ENCODE data around the gene ADSS1.

ADSS1 gene

GRCh38 chr14:104784846-104785707, 61.0 kb downstream of the ADSS1 start:
- DNase-seq, result peak; percentile 68

GRCh38 chr14:104785708-104786080, 61.7 kb downstream of the ADSS1 start:
- no peak for DNase-seq

- DNase-seq, result no peak
Measured at GRCh38 chr14:104786091-104786586, 62.1 kb downstream of the ADSS1 start.

- DNase-seq, result no peak
Measured at GRCh38 chr14:104786726-104787675, 63.0 kb downstream of the ADSS1 start.

- no peak for DNase-seq
Measured at GRCh38 chr14:104787736-104788135, 63.7 kb downstream of the ADSS1 start.

GRCh38 chr14:104788161-104788818, 64.3 kb downstream of the ADSS1 start:
- DNase-seq, result peak; percentile 93

GRCh38 chr14:104788873-104789663, 65.0 kb downstream of the ADSS1 start:
- DNase-seq, result no peak

- no peak for DNase-seq
Measured at GRCh38 chr14:104789752-104790743, 66.0 kb downstream of the ADSS1 start.

GRCh38 chr14:104791425-104791824, 67.4 kb downstream of the ADSS1 start:
- no peak for DNase-seq

- peak; percentile 35 for DNase-seq
Measured at GRCh38 chr14:104792101-104792884, 68.3 kb downstream of the ADSS1 start.

- no peak for DNase-seq
Measured at GRCh38 chr14:104792945-104793702, 69.1 kb downstream of the ADSS1 start.

GRCh38 chr14:104793703-104793959, 69.6 kb downstream of the ADSS1 start:
- no peak for DNase-seq

GRCh38 chr14:104794099-104794498, 70.1 kb downstream of the ADSS1 start:
- DNase-seq, result no peak

- no peak for DNase-seq
Measured at GRCh38 chr14:104794631-104794992, 70.6 kb downstream of the ADSS1 start.

- DNase-seq, result no peak
Measured at GRCh38 chr14:104794993-104795780, 71.2 kb downstream of the ADSS1 start, which contains the start of gene AKT1. TSS of gene AKT1 (minus strand) at chr14:104795748. CDS start at chr14:104792643, 3,105 bp downstream.

- DNase-seq, result peak; percentile 21
Measured at GRCh38 chr14:104795781-104796686, 72.0 kb downstream of the ADSS1 start.

GRCh38 chr14:104796687-104797081, 72.7 kb downstream of the ADSS1 start:
- DNase-seq, result no peak
